ENCODE measurements around the gene SEC22A.

SEC22A gene

GRCh38 chr3:123317716-123318115 lies 116.0 kb downstream of the SEC22A start:
- no peaks in the 10 kb centered on the region for H3K36me3 ChIP-seq (replicated peaks in 1 of 2; ENCODE audit: control insufficient read depth in 2 of 2, insufficient read depth in 2 of 2, low read length in 2 of 2)
- no CpG with 5 or more reads among the region's 14 CpGs for WGBS, 2 donors (ENCODE audit: extremely low coverage in 2 of 2, insufficient read length in 2 of 2, insufficient replicate concordance in 1 of 2)
- no peak overlapping the region for H2BK15ac ChIP-seq (ENCODE audit: low read length)
- no peaks in the 10 kb centered on the region for H3K9me3 ChIP-seq (replicated peaks in 1 of 2; ENCODE audit: control insufficient read depth in 2 of 2, insufficient read depth in 1 of 2, low read depth in 1 of 2, low read length in 2 of 2)
- no peak overlapping the region for H3K27ac ChIP-seq (replicated peaks; ENCODE audit: low read length)
- H2BK12ac ChIP-seq (ENCODE audit: low read length) = no peak overlapping the region
- H3K4ac ChIP-seq (ENCODE audit: low read length) = no peak overlapping the region
- no peak overlapping the region for H2BK5ac ChIP-seq (ENCODE audit: low read length)
- H3K9ac ChIP-seq (ENCODE audit: low read depth, low read length, poor library complexity) = peak overlapping the region; percentile 25
- peak overlapping the region; percentile 76 for H4K8ac ChIP-seq (ENCODE audit: low read depth, low read length)
- H2AFZ ChIP-seq (ENCODE audit: low read length) = no peak overlapping the region
- H3K18ac ChIP-seq (ENCODE audit: low read length) = no peak overlapping the region
- H3K27me3 ChIP-seq (ENCODE audit: control insufficient read depth in 3 of 3, insufficient read depth in 3 of 3, low read depth in 1 of 3, low read length in 3 of 3) = peaks cover 0 to 31% (median 7%) of the 10 kb centered on the region in 3 experiments
- H3K4me1 ChIP-seq (ENCODE audit: control insufficient read depth in 2 of 2, insufficient read depth in 1 of 2, low read depth in 1 of 2, low read length in 2 of 2) = peaks cover 8 to 9% of the 10 kb centered on the region in 2 donors
- H3K4me3 ChIP-seq (ENCODE audit: low read length in 2 of 2) = no peak overlapping the region
- DNase-seq (ENCODE audit: low spot score) = no peak
- no peak overlapping the region for H3K14ac ChIP-seq (ENCODE audit: low read length)
- H2BK120ac ChIP-seq (ENCODE audit: low read depth, low read length) = no peak overlapping the region
- peak overlapping the region; percentile 62 for H2AK5ac ChIP-seq (ENCODE audit: low read depth, low read length)
- H4K91ac ChIP-seq (ENCODE audit: low read depth, low read length, poor library complexity) = no peak overlapping the region
- no peak overlapping the region for H3K4me2 ChIP-seq (ENCODE audit: insufficient read depth, low read length, poor library complexity, severe bottlenecking)
- H3K23ac ChIP-seq (ENCODE audit: low read depth, low read length, poor library complexity) = peak overlapping the region; percentile 35
- no peaks in the 10 kb centered on the region for H3K79me1 ChIP-seq (ENCODE audit: low read depth, low read length)

- Histone ChIP-seq H3K27ac (replicated peaks; ENCODE audit: low read length) (no peak overlapping the region), H3K9me3 (replicated peaks in 1 of 2; ENCODE audit: control insufficient read depth in 2 of 2, insufficient read depth in 1 of 2, low read depth in 1 of 2, low read length in 2 of 2) (no peaks in the 10 kb centered on the region), H2AK5ac (ENCODE audit: low read depth, low read length) (no peak overlapping the region), H3K18ac (ENCODE audit: low read length) (no peak overlapping the region), H3K27me3 (ENCODE audit: control insufficient read depth in 3 of 3, insufficient read depth in 3 of 3, low read depth in 1 of 3, low read length in 3 of 3) (peaks cover 0 to 25% (median 4%) of the 10 kb centered on the region in 3 experiments), H2BK120ac (ENCODE audit: low read depth, low read length) (no peak overlapping the region), H4K8ac (ENCODE audit: low read depth, low read length) (no peak overlapping the region), H2AFZ (ENCODE audit: low read length) (no peak overlapping the region), H3K4me3 (ENCODE audit: low read length in 2 of 2) (no peak overlapping the region), H3K23ac (ENCODE audit: low read depth, low read length, poor library complexity) (no peak overlapping the region), H3K14ac (ENCODE audit: low read length) (no peak overlapping the region), H3K4me2 (ENCODE audit: insufficient read depth, low read length, poor library complexity, severe bottlenecking) (no peak overlapping the region), H3K9ac (ENCODE audit: low read depth, low read length, poor library complexity) (no peak overlapping the region), H2BK5ac (ENCODE audit: low read length) (no peak overlapping the region), H3K79me1 (ENCODE audit: low read depth, low read length) (no peaks in the 10 kb centered on the region), H2BK12ac (ENCODE audit: low read length) (no peak overlapping the region), H3K4me1 (ENCODE audit: control insufficient read depth in 2 of 2, insufficient read depth in 1 of 2, low read depth in 1 of 2, low read length in 2 of 2) (peaks cover 8 to 9% of the 10 kb centered on the region in 2 donors), H4K91ac (ENCODE audit: low read depth, low read length, poor library complexity) (no peak overlapping the region), H2BK15ac (ENCODE audit: low read length) (no peak overlapping the region), H3K4ac (ENCODE audit: low read length) (no peak overlapping the region), H3K36me3 (replicated peaks in 1 of 2; ENCODE audit: control insufficient read depth in 2 of 2, insufficient read depth in 2 of 2, low read length in 2 of 2) (no peaks in the 10 kb centered on the region)
- no peak for DNase-seq (ENCODE audit: low spot score)
- WGBS, 2 donors (ENCODE audit: extremely low coverage in 2 of 2, insufficient read length in 2 of 2, insufficient replicate concordance in 1 of 2) = no CpG with 5 or more reads among the region's 3 CpGs
Measured at GRCh38 chr3:123318374-123318773, 116.6 kb downstream of the SEC22A start.

GRCh38 chr3:123319760-123320159 lies 118.0 kb downstream of the SEC22A start:
- Histone ChIP-seq H2AK5ac (ENCODE audit: low read depth, low read length) (no peak overlapping the region), H3K9ac (ENCODE audit: low read depth, low read length, poor library complexity) (no peak overlapping the region), H2AFZ (ENCODE audit: low read length) (peak overlapping the region; percentile 79), H3K9me3 (replicated peaks in 1 of 2; ENCODE audit: control insufficient read depth in 2 of 2, insufficient read depth in 1 of 2, low read depth in 1 of 2, low read length in 2 of 2) (no peaks in the 10 kb centered on the region), H3K23ac (ENCODE audit: low read depth, low read length, poor library complexity) (no peak overlapping the region), H2BK120ac (ENCODE audit: low read depth, low read length) (no peak overlapping the region), H2BK5ac (ENCODE audit: low read length) (no peak overlapping the region), H4K91ac (ENCODE audit: low read depth, low read length, poor library complexity) (no peak overlapping the region), H3K27ac (replicated peaks; ENCODE audit: low read length) (no peak overlapping the region), H4K8ac (ENCODE audit: low read depth, low read length) (no peak overlapping the region), H3K27me3 (ENCODE audit: control insufficient read depth in 3 of 3, insufficient read depth in 3 of 3, low read depth in 1 of 3, low read length in 3 of 3) (peaks cover 0 to 16% (median 0%) of the 10 kb centered on the region in 3 experiments), H3K14ac (ENCODE audit: low read length) (no peak overlapping the region), H3K4me3 (ENCODE audit: low read length in 2 of 2) (no peak overlapping the region), H3K36me3 (replicated peaks in 1 of 2; ENCODE audit: control insufficient read depth in 2 of 2, insufficient read depth in 2 of 2, low read length in 2 of 2) (no peaks in the 10 kb centered on the region), H3K79me1 (ENCODE audit: low read depth, low read length) (no peaks in the 10 kb centered on the region), H3K4me2 (ENCODE audit: insufficient read depth, low read length, poor library complexity, severe bottlenecking) (no peak overlapping the region), H2BK12ac (ENCODE audit: low read length) (no peak overlapping the region), H3K18ac (ENCODE audit: low read length) (peak overlapping the region; percentile 23), H2BK15ac (ENCODE audit: low read length) (no peak overlapping the region), H3K4ac (ENCODE audit: low read length) (no peak overlapping the region), H3K4me1 (ENCODE audit: control insufficient read depth in 2 of 2, insufficient read depth in 1 of 2, low read depth in 1 of 2, low read length in 2 of 2) (peaks cover 7 to 8% of the 10 kb centered on the region in 2 donors)
- WGBS, 2 donors (ENCODE audit: extremely low coverage in 2 of 2, insufficient read length in 2 of 2, insufficient replicate concordance in 1 of 2) = no CpG with 5 or more reads among the region's 10 CpGs
- no peak for DNase-seq (ENCODE audit: low spot score)

- Histone ChIP-seq H3K79me1 (ENCODE audit: low read depth, low read length) (no peaks in the 10 kb centered on the region), H3K9me3 (replicated peaks in 1 of 2; ENCODE audit: control insufficient read depth in 2 of 2, insufficient read depth in 1 of 2, low read depth in 1 of 2, low read length in 2 of 2) (no peaks in the 10 kb centered on the region), H3K4ac (ENCODE audit: low read length) (no peak overlapping the region), H2BK5ac (ENCODE audit: low read length) (no peak overlapping the region), H3K27ac (replicated peaks; ENCODE audit: low read length) (no peak overlapping the region), H3K27me3 (ENCODE audit: control insufficient read depth in 3 of 3, insufficient read depth in 3 of 3, low read depth in 1 of 3, low read length in 3 of 3) (peaks cover 0 to 16% (median 0%) of the 10 kb centered on the region in 3 experiments), H3K4me2 (ENCODE audit: insufficient read depth, low read length, poor library complexity, severe bottlenecking) (no peak overlapping the region), H3K23ac (ENCODE audit: low read depth, low read length, poor library complexity) (no peak overlapping the region), H3K18ac (ENCODE audit: low read length) (no peak overlapping the region), H2AK5ac (ENCODE audit: low read depth, low read length) (no peak overlapping the region), H3K14ac (ENCODE audit: low read length) (no peak overlapping the region), H3K4me3 (ENCODE audit: low read length in 2 of 2) (no peak overlapping the region), H3K4me1 (ENCODE audit: control insufficient read depth in 2 of 2, insufficient read depth in 1 of 2, low read depth in 1 of 2, low read length in 2 of 2) (peaks cover 5 to 8% of the 10 kb centered on the region in 2 donors), H2BK15ac (ENCODE audit: low read length) (no peak overlapping the region), H4K8ac (ENCODE audit: low read depth, low read length) (no peak overlapping the region), H2BK12ac (ENCODE audit: low read length) (no peak overlapping the region), H3K9ac (ENCODE audit: low read depth, low read length, poor library complexity) (no peak overlapping the region), H2BK120ac (ENCODE audit: low read depth, low read length) (no peak overlapping the region), H4K91ac (ENCODE audit: low read depth, low read length, poor library complexity) (no peak overlapping the region), H2AFZ (ENCODE audit: low read length) (peak overlapping the region; percentile 79), H3K36me3 (replicated peaks in 1 of 2; ENCODE audit: control insufficient read depth in 2 of 2, insufficient read depth in 2 of 2, low read length in 2 of 2) (no peaks in the 10 kb centered on the region)
- no CpG with 5 or more reads among the region's 5 CpGs for WGBS, 2 donors (ENCODE audit: extremely low coverage in 2 of 2, insufficient read length in 2 of 2, insufficient replicate concordance in 1 of 2)
- DNase-seq (ENCODE audit: low spot score) = no peak
Measured at GRCh38 chr3:123320221-123320620, 118.5 kb downstream of the SEC22A start.
